ENCODE results near the gene NMNAT2. TPM values are rescaled to one million over a fixed set of nuclear protein-coding genes. Genes with fewer than 3 reads are reported as not detected.

Gene NMNAT2
- total and polyA plus RNA-seq, 2 donors from 2014 or later: 0.17 to 2.0 TPM

GRCh38 chr1:183200451-183200850, 217.7 kb downstream of the NMNAT2 start:
- intact Hi-C loops (cut with DNase I): no loop called here
- H3K36me3 ChIP-seq (ENCODE audit: control insufficient read depth in 2 of 3, insufficient read depth in 3 of 3, low read length in 3 of 3): no peaks in the 10 kb centered on the region
- FAIRE-seq: no peak
- H3K9me3 ChIP-seq (ENCODE audit: control insufficient read depth in 2 of 3, insufficient read depth in 1 of 3, low read length in 3 of 3): no peaks in the 10 kb centered on the region
- no peak for TF ChIP-seq CTCF (IDR thresholded peaks at IDR 0.05; ENCODE audit: borderline replicate concordance, extremely low read depth, insufficient read depth)
- no peak overlapping the region for H3K27ac ChIP-seq (ENCODE audit: low read depth in 2 of 2, low read length in 2 of 2)
- H3K27me3 ChIP-seq (ENCODE audit: control insufficient read depth, insufficient read depth, low read length): no peaks in the 10 kb centered on the region
- peak in 1 of 5 donors; percentile 35 for DNase-seq
- H3K4me1 ChIP-seq (ENCODE audit: control insufficient read depth in 2 of 3, insufficient read depth in 2 of 3, low read depth in 1 of 3, low read length in 3 of 3): no peaks in the 10 kb centered on the region
- H3K4me3 ChIP-seq (ENCODE audit: low read length in 3 of 3): no peak overlapping the region
- H3K9ac ChIP-seq (ENCODE audit: low read length in 3 of 3): no peak overlapping the region

- H3K27me3 ChIP-seq (ENCODE audit: control insufficient read depth, insufficient read depth, low read length): no peaks in the 10 kb centered on the region
- no peaks in the 10 kb centered on the region for H3K9me3 ChIP-seq (ENCODE audit: control insufficient read depth in 2 of 3, insufficient read depth in 1 of 3, low read length in 3 of 3)
- intact Hi-C loops (cut with DNase I): no loop called here
- no peaks in the 10 kb centered on the region for H3K4me1 ChIP-seq (ENCODE audit: control insufficient read depth in 2 of 3, insufficient read depth in 2 of 3, low read depth in 1 of 3, low read length in 3 of 3)
- no peak for TF ChIP-seq CTCF (IDR thresholded peaks at IDR 0.05; ENCODE audit: borderline replicate concordance, extremely low read depth, insufficient read depth)
- H3K9ac ChIP-seq (ENCODE audit: low read length in 3 of 3): no peak overlapping the region
- no peaks in the 10 kb centered on the region for H3K36me3 ChIP-seq (ENCODE audit: control insufficient read depth in 2 of 3, insufficient read depth in 3 of 3, low read length in 3 of 3)
- DNase-seq (no peak), FAIRE-seq (no peak)
- no peak overlapping the region for H3K4me3 ChIP-seq (ENCODE audit: low read length in 3 of 3)
- H3K27ac ChIP-seq (ENCODE audit: low read depth in 2 of 2, low read length in 2 of 2): no peak overlapping the region
Measured at GRCh38 chr1:183199304-183199703, 218.9 kb downstream of the NMNAT2 start.

DNA sequence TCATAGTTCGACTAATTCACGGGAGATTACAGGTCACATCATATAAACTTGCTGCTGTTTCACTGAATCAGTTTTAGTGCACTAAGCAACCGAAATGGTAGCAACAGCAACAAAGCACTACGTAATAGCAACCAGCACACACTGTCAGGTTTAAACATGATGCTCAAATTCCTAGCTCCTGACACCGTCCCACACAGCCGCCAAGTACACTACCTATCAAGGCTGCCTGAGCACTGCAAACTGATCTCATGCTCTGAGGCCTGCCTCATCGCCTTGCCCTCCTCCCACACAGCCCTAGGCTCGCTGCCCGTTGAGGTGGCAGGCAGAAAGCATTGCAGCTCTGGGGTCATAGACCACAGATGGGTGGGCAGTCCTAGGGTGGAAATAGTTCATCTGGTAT, 219.7 kb downstream of the NMNAT2 start:
- no peak for FAIRE-seq
- Histone ChIP-seq H3K27me3 (ENCODE audit: control insufficient read depth, insufficient read depth, low read length) (no peaks in the 10 kb centered on the region), H3K27ac (ENCODE audit: low read depth in 2 of 2, low read length in 2 of 2) (no peak overlapping the region), H3K9me3 (ENCODE audit: control insufficient read depth in 2 of 3, insufficient read depth in 1 of 3, low read length in 3 of 3) (no peaks in the 10 kb centered on the region), H3K4me1 (ENCODE audit: control insufficient read depth in 2 of 3, insufficient read depth in 2 of 3, low read depth in 1 of 3, low read length in 3 of 3) (no peaks in the 10 kb centered on the region), H3K9ac (ENCODE audit: low read length in 3 of 3) (no peak overlapping the region), H3K4me3 (ENCODE audit: low read length in 3 of 3) (no peak overlapping the region), H3K36me3 (ENCODE audit: control insufficient read depth in 2 of 3, insufficient read depth in 3 of 3, low read length in 3 of 3) (no peaks in the 10 kb centered on the region)
- TF ChIP-seq CTCF (IDR thresholded peaks at IDR 0.05; ENCODE audit: borderline replicate concordance, extremely low read depth, insufficient read depth): no peak
- peak in 4 of 5 donors; percentile 65 to 88 (median 82) for DNase-seq
- intact Hi-C loops (cut with DNase I): no loop called here

Other genes with a start within 250 kb of the NMNAT2 start
- gene LAMC2, start 232.1 kb downstream of the NMNAT2 start, total RNA-seq: 89.0 TPM
- 4.0 TPM for gene LAMC2, start 232.1 kb downstream of the NMNAT2 start, polyA plus RNA-seq (ENCODE audit: insufficient read depth, low read depth, low replicate concordance)
- 56.3 TPM for gene SMG7, start 54.1 kb upstream of the NMNAT2 start, total RNA-seq
- gene SMG7, start 54.1 kb upstream of the NMNAT2 start, polyA plus RNA-seq (ENCODE audit: insufficient read depth, low read depth, low replicate concordance): 15.4 TPM
- 16.7 TPM for gene NCF2, start 172.1 kb upstream of the NMNAT2 start, total RNA-seq
- 2.5 TPM for gene NCF2, start 172.1 kb upstream of the NMNAT2 start, polyA plus RNA-seq (ENCODE audit: insufficient read depth, low read depth, low replicate concordance)
- 107 TPM for gene ARPC5, start 217.4 kb upstream of the NMNAT2 start, total RNA-seq
- gene ARPC5, start 217.4 kb upstream of the NMNAT2 start, polyA plus RNA-seq (ENCODE audit: insufficient read depth, low read depth, low replicate concordance): 75.9 TPM
- not detected for gene APOBEC4, start 234.9 kb upstream of the NMNAT2 start, total RNA-seq
- gene APOBEC4, start 234.9 kb upstream of the NMNAT2 start, polyA plus RNA-seq (ENCODE audit: insufficient read depth, low read depth, low replicate concordance): not detected